ENCODE measurements around the gene CEP68.
A peak's percentile ranks its signal among the peaks of the same experiment; 100 is the strongest.

Gene CEP68

DNA sequence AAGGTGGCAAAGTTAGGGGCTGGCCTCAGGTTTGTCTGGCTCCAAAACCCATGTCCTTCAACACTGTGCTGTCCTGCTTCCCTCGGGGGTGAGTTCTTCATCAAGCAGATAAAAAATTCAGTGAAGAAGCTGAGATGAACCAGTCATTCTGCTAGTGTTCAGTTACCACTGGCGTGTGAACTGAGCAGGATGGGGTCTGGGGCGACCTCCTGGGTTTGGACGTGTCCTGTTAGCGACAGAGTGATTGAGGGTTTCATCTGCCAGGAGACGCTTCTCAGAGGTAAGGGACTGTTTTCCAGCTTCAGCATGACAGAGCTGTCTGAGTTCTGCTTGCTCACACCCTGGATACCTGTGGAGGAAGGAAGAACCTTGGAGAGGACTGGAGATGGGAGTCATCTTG lies 14.6 kb downstream of the CEP68 start:
- H3K4me3 ChIP-seq (ENCODE audit: low read depth, low read length): no peak overlapping the region
- TF ChIP-seq, protein P1, sequence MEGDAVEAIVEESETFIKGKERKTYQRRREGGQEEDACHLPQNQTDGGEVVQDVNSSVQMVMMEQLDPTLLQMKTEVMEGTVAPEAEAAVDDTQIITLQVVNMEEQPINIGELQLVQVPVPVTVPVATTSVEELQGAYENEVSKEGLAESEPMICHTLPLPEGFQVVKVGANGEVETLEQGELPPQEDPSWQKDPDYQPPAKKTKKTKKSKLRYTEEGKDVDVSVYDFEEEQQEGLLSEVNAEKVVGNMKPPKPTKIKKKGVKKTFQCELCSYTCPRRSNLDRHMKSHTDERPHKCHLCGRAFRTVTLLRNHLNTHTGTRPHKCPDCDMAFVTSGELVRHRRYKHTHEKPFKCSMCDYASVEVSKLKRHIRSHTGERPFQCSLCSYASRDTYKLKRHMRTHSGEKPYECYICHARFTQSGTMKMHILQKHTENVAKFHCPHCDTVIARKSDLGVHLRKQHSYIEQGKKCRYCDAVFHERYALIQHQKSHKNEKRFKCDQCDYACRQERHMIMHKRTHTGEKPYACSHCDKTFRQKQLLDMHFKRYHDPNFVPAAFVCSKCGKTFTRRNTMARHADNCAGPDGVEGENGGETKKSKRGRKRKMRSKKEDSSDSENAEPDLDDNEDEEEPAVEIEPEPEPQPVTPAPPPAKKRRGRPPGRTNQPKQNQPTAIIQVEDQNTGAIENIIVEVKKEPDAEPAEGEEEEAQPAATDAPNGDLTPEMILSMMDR (IDR thresholded peaks at IDR 0.05; ENCODE audit: low read depth, low read length): no peak

DNA sequence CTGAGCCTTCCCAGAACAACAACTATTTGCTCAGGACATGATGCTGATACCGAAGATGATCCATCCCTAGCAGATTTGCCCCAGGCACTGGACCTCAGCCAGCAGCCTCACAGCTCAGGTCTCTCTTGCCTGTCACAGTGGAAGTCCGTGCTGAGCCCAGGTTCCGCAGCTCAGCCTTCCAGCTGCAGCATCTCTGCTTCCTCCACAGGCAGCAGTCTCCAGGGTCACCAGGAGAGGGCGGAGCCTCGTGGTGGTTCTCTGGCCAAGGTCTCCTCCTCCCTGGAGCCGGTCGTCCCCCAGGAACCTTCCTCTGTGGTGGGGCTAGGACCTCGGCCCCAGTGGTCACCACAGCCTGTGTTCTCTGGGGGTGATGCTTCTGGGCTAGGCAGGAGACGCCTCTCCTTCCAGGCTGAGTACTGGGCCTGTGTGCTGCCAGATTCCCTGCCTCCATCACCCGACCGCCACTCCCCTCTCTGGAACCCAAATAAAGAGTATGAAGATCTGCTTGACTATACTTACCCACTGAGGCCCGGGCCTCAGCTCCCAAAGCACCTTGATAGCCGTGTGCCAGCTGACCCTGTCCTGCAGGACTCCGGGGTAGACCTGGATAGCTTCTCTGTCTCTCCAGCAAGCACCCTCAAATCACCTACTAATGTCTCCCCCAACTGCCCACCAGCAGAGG lies 15.4 kb downstream of the CEP68 start:
- TF ChIP-seq, protein P1 (IDR thresholded peaks at IDR 0.05; ENCODE audit: low read depth, low read length): 0 out of 2 replicates have a peak, but pooled peaks have one; percentile 20
- H3K4me3 ChIP-seq (ENCODE audit: low read depth, low read length): no peak overlapping the region

DNA sequence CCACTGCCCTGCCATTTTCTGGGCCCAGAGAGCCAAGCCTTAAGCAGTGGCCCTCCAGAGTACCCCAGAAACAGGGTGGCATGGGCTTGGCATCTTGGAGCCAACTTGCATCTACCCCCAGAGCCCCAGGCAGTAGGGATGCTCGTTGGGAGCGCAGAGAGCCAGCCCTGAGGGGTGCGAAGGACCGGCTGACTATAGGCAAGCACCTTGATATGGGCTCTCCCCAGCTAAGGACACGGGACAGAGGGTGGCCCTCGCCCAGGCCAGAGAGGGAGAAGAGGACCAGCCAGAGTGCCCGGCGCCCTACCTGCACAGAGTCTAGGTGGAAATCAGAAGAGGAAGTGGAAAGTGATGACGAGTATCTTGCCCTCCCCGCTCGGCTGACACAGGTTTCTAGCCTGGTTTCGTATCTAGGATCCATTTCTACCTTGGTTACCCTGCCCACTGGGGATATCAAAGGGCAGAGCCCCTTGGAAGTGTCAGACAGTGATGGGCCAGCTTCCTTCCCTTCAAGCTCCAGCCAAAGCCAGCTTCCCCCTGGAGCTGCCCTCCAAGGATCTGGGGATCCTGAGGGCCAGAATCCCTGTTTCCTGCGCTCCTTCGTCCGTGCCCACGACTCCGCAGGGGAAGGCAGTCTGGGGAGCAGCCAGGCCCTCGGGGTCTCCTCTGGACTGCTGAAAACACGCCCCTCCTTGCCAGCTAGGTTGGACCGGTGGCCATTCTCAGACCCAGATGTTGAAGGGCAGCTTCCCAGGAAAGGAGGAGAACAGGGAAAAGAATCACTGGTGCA lies 16.2 kb downstream of the CEP68 start:
- H3K4me3 ChIP-seq (ENCODE audit: low read depth, low read length): no peak overlapping the region
- TF ChIP-seq, protein P1 (IDR thresholded peaks at IDR 0.05; ENCODE audit: low read depth, low read length): no peak

DNA sequence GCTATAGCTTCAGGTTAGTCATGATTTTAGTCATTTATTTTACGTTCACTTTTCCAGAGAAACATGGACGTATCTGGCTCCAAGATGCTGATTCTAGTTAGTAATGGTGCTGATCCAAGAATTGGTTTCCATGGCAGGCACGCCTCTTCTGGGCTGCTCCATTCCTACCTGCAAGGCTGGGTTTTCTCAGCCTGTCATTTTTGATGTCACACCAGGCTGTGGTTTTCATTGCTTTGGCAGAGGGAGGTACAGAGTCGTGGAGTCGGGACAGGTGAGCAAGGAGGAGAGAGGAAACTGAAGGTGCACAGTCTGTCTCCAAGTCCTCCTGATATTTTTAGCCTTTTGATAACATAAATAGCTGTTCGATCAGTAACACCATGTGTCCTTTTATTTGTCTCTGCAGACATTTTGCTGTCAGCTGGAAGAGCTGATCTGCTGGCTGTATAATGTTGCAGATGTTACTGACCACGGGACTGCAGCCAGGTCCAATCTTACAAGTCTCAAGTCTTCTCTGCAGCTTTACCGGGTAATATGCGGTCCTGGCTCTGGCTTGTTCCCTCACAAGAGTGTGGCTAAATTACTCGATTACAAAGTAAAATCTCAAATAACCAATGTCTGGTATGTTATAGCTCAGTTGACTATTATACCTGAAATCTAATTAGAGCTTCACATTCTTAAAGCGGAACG lies 17.8 kb downstream of the CEP68 start:
- TF ChIP-seq, protein P1 (IDR thresholded peaks at IDR 0.05; ENCODE audit: low read depth, low read length): no peak
- H3K4me3 ChIP-seq (ENCODE audit: low read depth, low read length): no peak overlapping the region

DNA sequence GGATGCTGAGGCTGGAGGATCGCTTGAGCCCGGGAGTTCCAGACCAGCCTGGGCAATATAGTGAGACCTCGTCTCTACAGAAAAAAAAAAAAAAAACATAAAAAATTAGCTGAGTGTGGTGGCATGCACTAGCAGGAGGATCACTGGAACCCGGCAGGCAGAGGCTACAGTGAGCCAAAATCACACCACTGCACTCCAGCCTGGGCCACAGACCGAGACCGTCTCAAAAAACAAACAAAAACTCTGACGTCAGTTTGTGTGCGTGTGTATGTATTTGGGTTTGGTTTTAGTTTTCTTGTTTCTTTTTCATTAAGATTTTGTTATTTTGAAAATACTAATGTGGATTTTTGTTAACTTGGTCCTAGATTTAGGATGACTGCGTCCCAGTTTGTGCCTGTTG lies 19.0 kb downstream of the CEP68 start:
- H3K4me3 ChIP-seq (ENCODE audit: low read depth, low read length): no peak overlapping the region
- TF ChIP-seq, protein P1 (IDR thresholded peaks at IDR 0.05; ENCODE audit: low read depth, low read length): no peak

DNA sequence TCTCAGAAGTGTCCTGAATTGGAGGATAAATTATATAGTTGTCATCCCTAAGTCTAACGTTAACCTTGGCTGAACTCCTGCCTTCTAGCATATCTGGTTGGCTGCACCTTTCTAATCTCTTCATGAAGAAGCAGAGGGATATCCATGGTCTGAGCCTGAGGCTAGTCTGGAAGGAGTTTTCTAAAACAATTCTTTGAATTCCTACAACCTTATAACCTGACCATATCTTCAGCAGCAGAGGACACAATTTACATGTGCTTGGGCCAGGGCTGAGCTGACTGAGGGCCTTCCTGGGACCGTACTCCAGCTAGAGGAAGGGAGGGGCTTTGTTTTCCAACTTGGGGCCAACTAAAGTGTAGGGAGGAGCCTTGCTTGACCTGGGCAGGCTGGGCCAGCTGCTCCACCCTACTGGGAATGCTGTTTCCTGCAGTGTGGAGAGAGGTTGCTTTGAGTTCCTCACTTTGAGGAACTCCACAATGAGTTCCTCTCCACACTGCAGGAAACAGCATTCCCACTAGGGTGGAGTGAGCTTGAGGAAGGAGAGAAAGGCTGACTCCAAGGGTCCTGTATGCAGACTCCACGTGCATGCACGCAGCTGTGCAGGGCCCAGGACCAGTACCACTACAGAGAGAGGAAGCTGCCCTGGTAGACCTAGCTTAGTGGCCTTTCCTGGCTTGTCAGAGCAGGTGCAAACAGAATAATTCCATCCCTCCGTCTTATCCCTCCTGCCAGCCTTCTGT lies 19.6 kb downstream of the CEP68 start:
- TF ChIP-seq, protein P1 (IDR thresholded peaks at IDR 0.05; ENCODE audit: low read depth, low read length): no peak
- H3K4me3 ChIP-seq (ENCODE audit: low read depth, low read length): no peak overlapping the region
